GM12801 (cell line): ENCODE data around the gene PODXL2.

Source experiments
- CTCF ChIP-seq: IDR thresholded peaks from one replicate; pipeline ENCODE4 v1.5.1; 2011; ENCODE audit warnings: control low read depth; ENCODE audit not compliant: insufficient read length; ENCODE audit errors: extremely low read depth

Gene PODXL2

DNA sequence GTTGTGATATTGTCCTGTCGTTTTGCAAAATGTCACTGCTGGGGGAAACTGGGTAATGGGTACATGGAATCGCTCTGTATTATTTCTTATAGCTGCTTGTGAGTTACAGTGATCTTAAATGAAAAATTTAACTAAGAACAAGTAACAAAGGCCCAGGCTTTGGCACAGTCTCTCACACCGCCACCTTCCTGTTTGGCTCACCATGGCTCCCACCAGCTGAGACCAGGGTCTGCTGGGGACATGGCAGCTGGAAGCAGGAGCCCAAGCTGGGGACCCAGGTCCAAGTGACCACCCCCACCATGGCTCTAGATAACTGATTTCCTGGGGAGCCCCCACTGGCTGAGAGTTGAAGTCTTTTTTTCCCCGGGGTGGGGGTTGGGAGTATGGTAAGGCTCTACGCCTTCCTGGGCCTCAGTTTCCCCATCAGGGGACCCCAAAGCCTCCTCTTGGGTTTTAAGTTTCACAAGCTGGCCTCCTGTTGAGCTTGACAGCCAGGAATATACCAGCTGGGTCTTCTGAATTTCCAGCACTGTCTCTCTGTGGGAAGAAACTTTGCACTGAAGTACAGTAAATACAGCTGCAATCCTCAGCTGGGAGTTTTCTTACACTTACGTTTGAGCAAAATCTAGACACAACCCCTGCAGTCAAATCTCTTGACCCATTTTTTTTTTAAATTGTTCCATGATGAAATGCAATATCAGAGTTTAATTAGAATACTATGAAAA lies 69.9 kb downstream of the PODXL2 start:
- no peak for TF ChIP-seq CTCF

- TF ChIP-seq CTCF = no peak
Measured at GRCh38 chr3:127699416-127700300, 70.7 kb downstream of the PODXL2 start.

GRCh38 chr3:127700406-127700805 lies 71.4 kb downstream of the PODXL2 start:
- TF ChIP-seq CTCF = no peak

GRCh38 chr3:127701280-127701911 lies 72.4 kb downstream of the PODXL2 start:
- no peak for TF ChIP-seq CTCF

- no peak for TF ChIP-seq CTCF
Measured at GRCh38 chr3:127702151-127702578, 73.2 kb downstream of the PODXL2 start.

DNA sequence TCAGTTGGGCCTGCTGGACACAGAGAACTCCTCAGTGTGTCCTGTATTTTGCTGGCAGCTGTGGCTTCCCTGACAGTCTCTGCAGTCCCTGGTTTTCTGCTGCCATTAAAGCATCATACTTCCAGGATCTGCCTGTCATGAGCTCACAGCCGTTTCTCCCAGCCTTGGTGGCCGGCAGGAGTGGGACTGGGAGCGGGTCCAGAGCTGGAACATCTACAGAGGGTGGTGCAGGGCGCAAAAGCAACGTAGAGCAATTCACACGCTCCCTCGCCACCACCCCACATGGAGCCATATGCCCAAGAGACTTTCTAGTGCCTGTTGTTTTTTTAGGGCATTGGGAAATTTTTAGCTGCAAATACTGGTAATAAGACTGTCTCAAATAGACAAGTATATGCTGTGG lies 77.3 kb downstream of the PODXL2 start:
- TF ChIP-seq CTCF = no peak

- no peak for TF ChIP-seq CTCF
Measured at GRCh38 chr3:127706785-127707351, 77.9 kb downstream of the PODXL2 start.
